Fibroblast of lung (primary cell): ENCODE measurements around the gene DNAJB6.

Experiments used
- EZH2 ChIP-seq: IDR thresholded peaks from 2 replicates; pipeline ENCODE4 v1.5.1; 2012; ENCODE audit warnings: low read length, control low read depth, mild to moderate bottlenecking; ENCODE audit errors: missing control alignments
- TF ChIP-seq, protein P1 (sequence below), 2 donors: IDR thresholded peaks in 1 of 2; conservative IDR thresholded peaks in 1 of 2; 1 replicate in 1 of 2; 2 replicates in 1 of 2; pipeline ENCODE4 v1.5.1; 2011 to 2012; ENCODE audit warnings: low read length in 2 of 2, control low read depth in 1 of 2, inconsistent platforms in 1 of 2, low read depth in 1 of 2, mild to moderate bottlenecking in 1 of 2

- TF ChIP-seq, protein P1, sequence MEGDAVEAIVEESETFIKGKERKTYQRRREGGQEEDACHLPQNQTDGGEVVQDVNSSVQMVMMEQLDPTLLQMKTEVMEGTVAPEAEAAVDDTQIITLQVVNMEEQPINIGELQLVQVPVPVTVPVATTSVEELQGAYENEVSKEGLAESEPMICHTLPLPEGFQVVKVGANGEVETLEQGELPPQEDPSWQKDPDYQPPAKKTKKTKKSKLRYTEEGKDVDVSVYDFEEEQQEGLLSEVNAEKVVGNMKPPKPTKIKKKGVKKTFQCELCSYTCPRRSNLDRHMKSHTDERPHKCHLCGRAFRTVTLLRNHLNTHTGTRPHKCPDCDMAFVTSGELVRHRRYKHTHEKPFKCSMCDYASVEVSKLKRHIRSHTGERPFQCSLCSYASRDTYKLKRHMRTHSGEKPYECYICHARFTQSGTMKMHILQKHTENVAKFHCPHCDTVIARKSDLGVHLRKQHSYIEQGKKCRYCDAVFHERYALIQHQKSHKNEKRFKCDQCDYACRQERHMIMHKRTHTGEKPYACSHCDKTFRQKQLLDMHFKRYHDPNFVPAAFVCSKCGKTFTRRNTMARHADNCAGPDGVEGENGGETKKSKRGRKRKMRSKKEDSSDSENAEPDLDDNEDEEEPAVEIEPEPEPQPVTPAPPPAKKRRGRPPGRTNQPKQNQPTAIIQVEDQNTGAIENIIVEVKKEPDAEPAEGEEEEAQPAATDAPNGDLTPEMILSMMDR (conservative IDR thresholded peaks at IDR 0.05 in 1 of 2, IDR thresholded peaks at IDR 0.05 in 1 of 2; ENCODE audit: low read depth in 1 of 2, low read length in 2 of 2), result no peak
- no peak for TF ChIP-seq EZH2
Measured at GRCh38 chr7:157310676-157311185, 26.1 kb upstream of the DNAJB6 start.
